ENCODE results near the gene MCM3.
A peak's percentile ranks its signal among the peaks of the same experiment; 100 is the strongest.

The MCM3 gene

DNA sequence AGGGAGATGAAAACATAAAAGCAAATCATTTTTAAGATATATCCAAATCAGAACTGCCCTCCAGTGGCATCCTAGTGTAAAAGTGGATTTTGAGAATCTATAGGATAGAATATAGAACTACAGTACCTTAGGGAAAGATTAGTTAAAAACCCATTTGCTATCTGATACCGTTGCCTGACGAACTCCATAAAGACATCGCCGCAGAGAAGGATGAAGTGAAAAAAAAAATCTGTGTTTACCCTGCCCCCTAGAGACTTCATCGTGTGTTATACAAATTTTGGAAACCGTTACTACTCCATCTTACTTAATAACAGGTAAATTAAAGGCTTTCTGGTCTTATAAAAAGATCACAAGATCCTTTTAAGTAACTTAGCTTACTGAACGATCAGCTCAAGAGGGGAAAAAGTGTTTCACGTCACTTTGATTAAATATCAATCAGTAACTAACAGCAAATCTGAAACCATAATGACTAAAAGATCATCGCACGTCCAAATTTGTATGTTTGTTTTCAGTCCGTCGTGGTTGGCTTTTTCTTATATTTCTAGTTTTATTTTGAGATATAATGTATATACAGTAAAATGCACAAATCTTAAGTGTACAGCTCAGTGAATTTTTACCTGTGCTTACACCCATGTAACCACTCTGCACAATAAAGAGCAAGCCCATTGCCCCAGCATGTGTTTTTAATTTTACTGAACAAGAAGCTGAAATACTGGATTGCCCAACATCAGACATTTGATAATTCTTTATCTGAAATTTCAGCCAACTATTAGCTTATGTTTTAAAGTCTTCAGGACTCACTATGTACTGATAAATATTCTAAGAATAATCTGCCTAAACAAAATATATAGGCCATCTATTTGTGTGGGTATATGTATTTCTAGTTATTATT lies 881 bp upstream of the MCM3 start:
- H3K4me1 ChIP-seq (ENCODE audit: control insufficient read depth, insufficient read depth, low read length), result peaks cover 6% of the 10 kb centered on the region; the same call in 1 of the 2 replicates
- ChIA-PET POLR2A (interaction anchor here (0.7 to 2.8 kb wide), 25 partner anchors 9 to 780 kb away, joined by 3 to 28 read pairs (median 4); partner anchors contain the start of genes EFHC1, FBXO9 and PAQR8), CTCF (interaction anchor here (0.6 to 8.2 kb wide), 50 partner anchors 9 to 1690 kb away, joined by 3 to 202 read pairs (median 4); partner anchors contain the start of genes PAQR8 and PKHD1)
- peak overlapping the region; percentile 37 for H3K4me3 ChIP-seq (ENCODE audit: low read depth, low read length)
- H3K36me3 ChIP-seq (ENCODE audit: control insufficient read depth in 2 of 2, insufficient read depth in 1 of 2, low read length in 2 of 2), result peaks cover 23 to 32% of the 10 kb centered on the region in 2 experiments
- peak overlapping the region; percentile 6; the same call in 1 of the 2 replicates for H3K27ac ChIP-seq (ENCODE audit: extremely low read depth, low read depth, low read length)
- no peaks in the 10 kb centered on the region for H3K9me3 ChIP-seq (ENCODE audit: control insufficient read depth, insufficient read depth, low read depth, low read length)
- TF ChIP-seq, protein P1, sequence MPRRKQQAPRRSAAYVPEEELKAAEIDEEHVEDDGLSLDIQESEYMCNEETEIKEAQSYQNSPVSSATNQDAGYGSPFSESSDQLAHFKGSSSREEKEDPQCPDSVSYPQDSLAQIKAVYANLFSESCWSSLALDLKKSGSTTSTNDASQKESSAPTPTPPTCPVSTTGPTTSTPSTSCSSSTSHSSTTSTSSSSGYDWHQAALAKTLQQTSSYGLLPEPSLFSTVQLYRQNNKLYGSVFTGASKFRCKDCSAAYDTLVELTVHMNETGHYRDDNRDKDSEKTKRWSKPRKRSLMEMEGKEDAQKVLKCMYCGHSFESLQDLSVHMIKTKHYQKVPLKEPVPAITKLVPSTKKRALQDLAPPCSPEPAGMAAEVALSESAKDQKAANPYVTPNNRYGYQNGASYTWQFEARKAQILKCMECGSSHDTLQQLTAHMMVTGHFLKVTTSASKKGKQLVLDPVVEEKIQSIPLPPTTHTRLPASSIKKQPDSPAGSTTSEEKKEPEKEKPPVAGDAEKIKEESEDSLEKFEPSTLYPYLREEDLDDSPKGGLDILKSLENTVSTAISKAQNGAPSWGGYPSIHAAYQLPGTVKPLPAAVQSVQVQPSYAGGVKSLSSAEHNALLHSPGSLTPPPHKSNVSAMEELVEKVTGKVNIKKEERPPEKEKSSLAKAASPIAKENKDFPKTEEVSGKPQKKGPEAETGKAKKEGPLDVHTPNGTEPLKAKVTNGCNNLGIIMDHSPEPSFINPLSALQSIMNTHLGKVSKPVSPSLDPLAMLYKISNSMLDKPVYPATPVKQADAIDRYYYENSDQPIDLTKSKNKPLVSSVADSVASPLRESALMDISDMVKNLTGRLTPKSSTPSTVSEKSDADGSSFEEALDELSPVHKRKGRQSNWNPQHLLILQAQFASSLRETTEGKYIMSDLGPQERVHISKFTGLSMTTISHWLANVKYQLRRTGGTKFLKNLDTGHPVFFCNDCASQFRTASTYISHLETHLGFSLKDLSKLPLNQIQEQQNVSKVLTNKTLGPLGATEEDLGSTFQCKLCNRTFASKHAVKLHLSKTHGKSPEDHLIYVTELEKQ (tag by site-specific recombination; IDR thresholded peaks at IDR 0.05; ENCODE audit: borderline replicate concordance), result 0 out of 2 replicates have a peak, but pooled peaks have one; percentile 17
- TF ChIP-seq CTCF (tag by site-specific recombination; IDR thresholded peaks at IDR 0.05) (0 out of 2 replicates have a peak, but pooled peaks have one; percentile 31), ZNF214 (tag by site-specific recombination; IDR thresholded peaks at IDR 0.05; ENCODE audit: borderline replicate concordance) (no peak), ZNF416 (tag by site-specific recombination; IDR thresholded peaks at IDR 0.05) (no peak), ZNF146 (tag by site-specific recombination; IDR thresholded peaks at IDR 0.05) (no peak), ZNF510 (tag by site-specific recombination; IDR thresholded peaks at IDR 0.05; ENCODE audit: insufficient replicate concordance) (peak; percentile 7), SP2 (tag by site-specific recombination; IDR thresholded peaks at IDR 0.05) (no peak), ZSCAN18 (tag by site-specific recombination; IDR thresholded peaks at IDR 0.05) (no peak), GLIS1 (tag by site-specific recombination; IDR thresholded peaks at IDR 0.05) (peak; percentile 81), PRDM6 (tag by site-specific recombination; IDR thresholded peaks at IDR 0.05) (peak; percentile 37; the same call in 1 of the 2 replicates), SETDB1 (IDR thresholded peaks at IDR 0.05; ENCODE audit: insufficient read length, low read length) (no peak), ZFP69B (tag by site-specific recombination; IDR thresholded peaks at IDR 0.05) (no peak), ZNF10 (tag by site-specific recombination; IDR thresholded peaks at IDR 0.05) (peak; percentile 48; the same call in 1 of the 2 replicates), ZNF560 (tag by site-specific recombination; IDR thresholded peaks at IDR 0.05; ENCODE audit: borderline replicate concordance) (no peak), ZNF792 (tag by site-specific recombination; IDR thresholded peaks at IDR 0.05) (no peak), ZSCAN30 (tag by site-specific recombination; IDR thresholded peaks at IDR 0.05) (peak; percentile 39; the same call in 1 of the 2 replicates), TRIM28 (IDR thresholded peaks at IDR 0.05; ENCODE audit: borderline replicate concordance, low read length) (0 out of 2 replicates have a peak, but pooled peaks have one; percentile 14), ZNF645 (tag by site-specific recombination; IDR thresholded peaks at IDR 0.05) (no peak)
- TF ChIP-seq, protein P2, sequence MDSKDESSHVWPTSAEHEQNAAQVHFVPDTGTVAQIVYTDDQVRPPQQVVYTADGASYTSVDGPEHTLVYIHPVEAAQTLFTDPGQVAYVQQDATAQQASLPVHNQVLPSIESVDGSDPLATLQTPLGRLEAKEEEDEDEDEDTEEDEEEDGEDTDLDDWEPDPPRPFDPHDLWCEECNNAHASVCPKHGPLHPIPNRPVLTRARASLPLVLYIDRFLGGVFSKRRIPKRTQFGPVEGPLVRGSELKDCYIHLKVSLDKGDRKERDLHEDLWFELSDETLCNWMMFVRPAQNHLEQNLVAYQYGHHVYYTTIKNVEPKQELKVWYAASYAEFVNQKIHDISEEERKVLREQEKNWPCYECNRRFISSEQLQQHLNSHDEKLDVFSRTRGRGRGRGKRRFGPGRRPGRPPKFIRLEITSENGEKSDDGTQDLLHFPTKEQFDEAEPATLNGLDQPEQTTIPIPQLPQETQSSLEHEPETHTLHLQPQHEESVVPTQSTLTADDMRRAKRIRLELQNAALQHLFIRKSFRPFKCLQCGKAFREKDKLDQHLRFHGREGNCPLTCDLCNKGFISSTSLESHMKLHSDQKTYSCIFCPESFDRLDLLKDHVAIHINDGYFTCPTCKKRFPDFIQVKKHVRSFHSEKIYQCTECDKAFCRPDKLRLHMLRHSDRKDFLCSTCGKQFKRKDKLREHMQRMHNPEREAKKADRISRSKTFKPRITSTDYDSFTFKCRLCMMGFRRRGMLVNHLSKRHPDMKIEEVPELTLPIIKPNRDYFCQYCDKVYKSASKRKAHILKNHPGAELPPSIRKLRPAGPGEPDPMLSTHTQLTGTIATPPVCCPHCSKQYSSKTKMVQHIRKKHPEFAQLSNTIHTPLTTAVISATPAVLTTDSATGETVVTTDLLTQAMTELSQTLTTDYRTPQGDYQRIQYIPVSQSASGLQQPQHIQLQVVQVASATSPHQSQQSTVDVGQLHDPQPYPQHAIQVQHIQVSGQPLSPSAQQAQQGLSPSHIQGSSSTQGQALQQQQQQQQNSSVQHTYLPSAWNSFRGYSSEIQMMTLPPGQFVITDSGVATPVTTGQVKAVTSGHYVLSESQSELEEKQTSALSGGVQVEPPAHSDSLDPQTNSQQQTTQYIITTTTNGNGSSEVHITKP (tag by site-specific recombination; IDR thresholded peaks at IDR 0.05), result no peak
- TF ChIP-seq, protein P3, sequence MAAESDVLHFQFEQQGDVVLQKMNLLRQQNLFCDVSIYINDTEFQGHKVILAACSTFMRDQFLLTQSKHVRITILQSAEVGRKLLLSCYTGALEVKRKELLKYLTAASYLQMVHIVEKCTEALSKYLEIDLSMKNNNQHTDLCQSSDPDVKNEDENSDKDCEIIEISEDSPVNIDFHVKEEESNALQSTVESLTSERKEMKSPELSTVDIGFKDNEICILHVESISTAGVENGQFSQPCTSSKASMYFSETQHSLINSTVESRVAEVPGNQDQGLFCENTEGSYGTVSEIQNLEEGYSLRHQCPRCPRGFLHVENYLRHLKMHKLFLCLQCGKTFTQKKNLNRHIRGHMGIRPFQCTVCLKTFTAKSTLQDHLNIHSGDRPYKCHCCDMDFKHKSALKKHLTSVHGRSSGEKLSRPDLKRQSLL (tag by site-specific recombination; IDR thresholded peaks at IDR 0.05), result no peak
